Kidney (tissue), 14 donors: ENCODE results near the gene SNAP29. TPM values are rescaled to one million over a fixed set of nuclear protein-coding genes. Genes with fewer than 3 reads are reported as not detected.
"Not testable (repeated sequence)": the region's sequence is repeated elsewhere in the genome, so short reads cannot be mapped to it uniquely, and the experiment has no call there.

Experiments
- DNase-seq, 5 donors: peaks; one replicate each; pipeline ENCODE4 v3.0.0-alpha.2; 2013 to 2020
- FAIRE-seq: peaks from 2 replicates; lab custom pipeline; 2012; peaks lifted over from hg19 to GRCh38; lab: Jason Lieb, UNC
- H3K27ac ChIP-seq, 2 donors: one replicate each; pipeline ENCODE4 v1.7.0; 2013; ENCODE audit warnings: low read depth in 2 of 2, low read length in 2 of 2, inconsistent platforms in 1 of 2
- H3K27me3 ChIP-seq: one replicate; pipeline ENCODE4 v1.7.1; 2013; ENCODE audit warnings: low read length, inconsistent platforms; ENCODE audit not compliant: control insufficient read depth, insufficient read depth
- H3K36me3 ChIP-seq, 3 donors: one replicate each; pipeline versions ENCODE4 v1.7.0 to v1.7.1; 2013; ENCODE audit warnings: low read length in 3 of 3, control low read depth in 1 of 3, inconsistent platforms in 1 of 3; ENCODE audit not compliant: insufficient read depth in 3 of 3, control insufficient read depth in 2 of 3
- H3K4me1 ChIP-seq, 3 donors: one replicate each; pipeline versions ENCODE4 v1.7.0 to v1.7.1; 2013; ENCODE audit warnings: low read length in 3 of 3, inconsistent platforms in 1 of 3, low read depth in 1 of 3; ENCODE audit not compliant: control insufficient read depth in 2 of 3, insufficient read depth in 2 of 3
- H3K4me3 ChIP-seq, 3 donors: one replicate each; pipeline versions ENCODE4 v1.7.0 to v1.8.1; 2013; ENCODE audit warnings: low read length in 3 of 3, control low read depth in 1 of 3, inconsistent platforms in 1 of 3
- H3K9ac ChIP-seq, 3 donors: one replicate each; pipeline versions ENCODE4 v1.7.0 to v1.7.1; 2013; ENCODE audit warnings: low read length in 3 of 3, control low read depth in 1 of 3, inconsistent platforms in 1 of 3
- H3K9me3 ChIP-seq, 3 donors: one replicate each; pipeline versions ENCODE4 v1.7.0 to v1.7.1; 2013; ENCODE audit warnings: low read length in 3 of 3, control low read depth in 1 of 3, inconsistent platforms in 1 of 3; ENCODE audit not compliant: control insufficient read depth in 2 of 3, insufficient read depth in 1 of 3
- CTCF ChIP-seq: IDR thresholded peaks from 3 replicates; pipeline ENCODE4 v1.5.1; 2012; ENCODE audit warnings: mild to moderate bottlenecking, moderate library complexity, borderline replicate concordance; ENCODE audit not compliant: insufficient read depth; ENCODE audit errors: extremely low read depth
- intact Hi-C: fragments of 100-400 bp; cut with DNase I; formaldehyde crosslinking; loops from one replicate; pipeline ENCODE4 v1.11.1; 2022
- polyA plus RNA-seq: library from polyadenylated mRNA; stranded (reverse); fragments of 350-450 nt; fragmentation: Illumina TruSeq; extraction: RNeasy Lipid Tissue Mini Kit (QIAGEN cat#74804); gene quantifications from one replicate; pipeline ENCODE4 v1.2.3, GENCODE V29; 2014; ENCODE audit warnings: low read depth, low replicate concordance; ENCODE audit not compliant: insufficient read depth
- total RNA-seq: library from RNA; stranded (reverse); fragmentation: NEBNext Ultra II Directional; extraction: Animal tissue kit (Norgen Biotek cat#: 25700); gene quantifications from one replicate; pipeline ENCODE4 v1.2.1, GENCODE V29; 2021
- donor health status: control.
- donor health status: control.
- donor health status: control.
- donor health status: control.
- donor health status: control.
- donor health status: DM: yes; HTN: yes; CAD: no.
- donor health status: Normal renal cell carcinoma (clear cell type).

SNAP29 gene
- total and polyA plus RNA-seq, 2 donors from 2014 or later: 25.4 to 26.8 TPM

DNA sequence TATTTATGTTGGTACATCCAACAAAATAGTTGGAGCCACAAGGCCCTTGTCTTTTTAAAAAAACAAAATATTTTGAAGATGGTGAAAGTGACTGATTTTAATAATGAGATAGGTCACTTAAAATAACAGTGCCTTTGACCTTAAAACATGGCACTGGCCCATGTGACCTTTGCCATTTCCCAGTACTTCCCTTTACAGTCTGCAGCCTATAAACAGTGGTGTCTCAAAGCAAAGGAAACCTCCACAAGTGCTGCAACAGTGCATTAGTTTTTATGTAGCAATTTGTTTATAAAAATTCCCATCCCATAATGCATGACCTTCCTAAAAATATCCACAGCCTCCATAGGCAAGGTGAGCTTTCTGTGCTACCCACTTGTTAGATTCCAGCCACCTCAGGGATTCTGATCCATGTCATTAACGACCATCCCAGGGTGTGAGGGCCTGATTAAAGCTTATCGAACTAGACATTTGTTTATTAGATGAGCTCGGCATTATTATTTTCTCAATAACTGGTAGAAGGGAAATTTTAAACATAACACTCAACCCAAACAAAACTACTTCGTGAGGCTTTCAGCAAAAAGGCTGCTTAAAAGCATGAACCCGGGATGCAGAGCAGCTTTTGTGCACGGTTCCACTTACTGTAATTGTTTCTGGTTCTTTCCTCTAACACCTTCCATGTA, 30.4 kb downstream of the SNAP29 start:
- Histone ChIP-seq H3K36me3 (peaks cover 0 to 7% (median 2%) of the 10 kb centered on the region in 3 donors), H3K9ac (no peak overlapping the region), H3K4me1 (peaks cover 0 to 6% (median 4%) of the 10 kb centered on the region in 3 donors), H3K4me3 (no peak overlapping the region), H3K27me3 (no peaks in the 10 kb centered on the region), H3K9me3 (no peaks in the 10 kb centered on the region), H3K27ac (no peak overlapping the region)
- intact Hi-C loops: no loop called here
- DNase-seq (peak in 1 of 5 donors; percentile 2), FAIRE-seq (no peak)
- no peak for TF ChIP-seq CTCF

GRCh38 chr22:20889904-20890540, 31.2 kb downstream of the SNAP29 start:
- Histone ChIP-seq H3K4me1 (peaks cover 0 to 6% (median 4%) of the 10 kb centered on the region in 3 donors), H3K9ac (no peak overlapping the region), H3K27ac (no peak overlapping the region), H3K9me3 (no peaks in the 10 kb centered on the region), H3K4me3 (no peak overlapping the region), H3K27me3 (no peaks in the 10 kb centered on the region), H3K36me3 (peaks cover 0 to 7% (median 2%) of the 10 kb centered on the region in 3 donors)
- no peak for TF ChIP-seq CTCF
- FAIRE-seq: no peak
- DNase-seq: peak in 1 of 5 donors; percentile 12
- intact Hi-C loops: no loop called here

GRCh38 chr22:20890975-20891374, 32.2 kb downstream of the SNAP29 start:
- TF ChIP-seq CTCF: no peak
- no peaks in the 10 kb centered on the region for H3K4me1 ChIP-seq
- no peaks in the 10 kb centered on the region for H3K9me3 ChIP-seq
- H3K27ac ChIP-seq: no peak overlapping the region
- H3K9ac ChIP-seq: no peak overlapping the region
- peaks cover 0 to 7% (median 2%) of the 10 kb centered on the region in 3 donors for H3K36me3 ChIP-seq
- no peak overlapping the region for H3K4me3 ChIP-seq
- no peak for DNase-seq
- intact Hi-C loops: no loop called here
- H3K27me3 ChIP-seq: no peaks in the 10 kb centered on the region
- FAIRE-seq: no peak

GRCh38 chr22:20897737-20898136, 38.9 kb downstream of the SNAP29 start:
- H3K9me3 ChIP-seq, H3K9ac ChIP-seq, H3K36me3 ChIP-seq, intact Hi-C loops, H3K27me3 ChIP-seq, H3K27ac ChIP-seq, H3K4me3 ChIP-seq, H3K4me1 ChIP-seq, FAIRE-seq: not testable (repeated sequence)
- peak in 1 of 5 donors; percentile 8 for DNase-seq
